IMR-90 (cell line): Measurements from ENCODE around the gene CDHR2. TPM values are rescaled to one million over a fixed set of nuclear protein-coding genes. Genes with fewer than 3 reads are reported as not detected.

Experiments used
- ATAC-seq: fragments of 200-7000 bp; cut with Tn5 transposase; 2 replicates; pipeline ENCODE4 v1.9.1; 2020; ENCODE audit warnings: low read depth, mild to moderate bottlenecking, moderate library complexity
- BruUV-seq: library from RNA; stranded (reverse); fragments of 400-500 nt; replicated peaks from 2 replicates; lab custom pipeline; 2021; lab: Mats Ljungman, UMichigan
- CTCF ChIA-PET: fragments of 300-600 bp; formaldehyde crosslinking; extraction: SDS; loops from one replicate; lab custom pipeline; 2021; ENCODE audit warnings: antibody characterized with exemption; lab: Yijun Ruan, JAX
- POLR2A ChIA-PET: fragments of 300-600 bp; sonication (Branson Sonifier 250); formaldehyde crosslinking; loops from one replicate; lab custom pipeline; 2022; ENCODE audit warnings: antibody characterized with exemption; ENCODE audit not compliant: unreplicated experiment; lab: Charles Lee
- DNase-seq: peaks from one replicate; pipeline ENCODE4 v3.0.0; 2013
- H2AFZ ChIP-seq: replicated peaks from 2 replicates; pipeline ENCODE3; 2013; ENCODE audit warnings: low read length, mild to moderate bottlenecking; ENCODE audit not compliant: poor library complexity
- H2AK5ac ChIP-seq: 2 replicates; pipeline ENCODE4 v1.6.1; 2013; ENCODE audit warnings: low read depth, low read length, inconsistent platforms
- H2AK9ac ChIP-seq: replicated peaks from 2 replicates; pipeline ENCODE3; 2013; ENCODE audit warnings: mild to moderate bottlenecking, low read depth, low read length, moderate library complexity; ENCODE audit not compliant: poor library complexity
- H2BK120ac ChIP-seq: 2 replicates; pipeline ENCODE4 v1.6.1; 2013; ENCODE audit warnings: low read depth, low read length, inconsistent platforms
- H2BK15ac ChIP-seq: 3 replicates; pipeline ENCODE4 v1.6.1; 2013; ENCODE audit warnings: low read depth, low read length, inconsistent platforms
- H2BK20ac ChIP-seq: 2 replicates; pipeline ENCODE4 v1.6.1; 2013; ENCODE audit warnings: low read depth, mild to moderate bottlenecking, inconsistent platforms, low read length, moderate library complexity
- H2BK5ac ChIP-seq: 2 replicates; pipeline ENCODE4 v1.6.1; 2013; ENCODE audit warnings: mild to moderate bottlenecking, low read depth, low read length, inconsistent platforms; ENCODE audit not compliant: poor library complexity, severe bottlenecking
- H3K14ac ChIP-seq: replicated peaks from 2 replicates; pipeline ENCODE4 v1.6.1; 2013; ENCODE audit warnings: low read depth, low read length, inconsistent platforms
- H3K18ac ChIP-seq: 2 replicates; pipeline ENCODE4 v1.6.1; 2013; ENCODE audit warnings: low read depth, low read length, control low read depth
- H3K23ac ChIP-seq: 2 replicates; pipeline ENCODE4 v1.6.1; 2013; ENCODE audit warnings: low read depth, low read length, inconsistent platforms
- H3K27ac ChIP-seq: 2 replicates; pipeline ENCODE4 v1.5.1; 2013; ENCODE audit warnings: mild to moderate bottlenecking, control low read depth, low read length; ENCODE audit not compliant: insufficient read depth
- H3K27me3 ChIP-seq: 2 replicates; pipeline ENCODE4 v1.6.1; 2013; ENCODE audit warnings: low read length; ENCODE audit not compliant: control insufficient read depth, insufficient read depth
- H3K36me3 ChIP-seq: 2 replicates; pipeline ENCODE4 v1.6.1; 2013; ENCODE audit warnings: low read length, mixed read lengths; ENCODE audit not compliant: control insufficient read depth, insufficient read depth
- H3K4ac ChIP-seq: 2 replicates; pipeline ENCODE4 v1.6.1; 2013; ENCODE audit warnings: low read depth, low read length, inconsistent platforms
- H3K4me1 ChIP-seq: 2 replicates; pipeline ENCODE4 v1.6.1; 2013; ENCODE audit warnings: low read length, mixed read lengths; ENCODE audit not compliant: control insufficient read depth, insufficient read depth
- H3K4me2 ChIP-seq: 2 replicates; pipeline ENCODE4 v1.6.1; 2013; ENCODE audit warnings: low read depth, mild to moderate bottlenecking, control low read depth, low read length, moderate library complexity
- H3K4me3 ChIP-seq: 2 replicates; pipeline ENCODE4 v1.5.1; 2013; ENCODE audit warnings: low read depth, mild to moderate bottlenecking, control low read depth, low read length, moderate library complexity; ENCODE audit not compliant: insufficient read depth
- H3K56ac ChIP-seq: 2 replicates; pipeline ENCODE4 v1.6.1; 2013; ENCODE audit warnings: low read length, inconsistent platforms; ENCODE audit not compliant: insufficient read depth; ENCODE audit errors: extremely low read depth
- H3K79me1 ChIP-seq, 2 experiments: 2 replicates each; pipeline ENCODE4 v1.6.1; 2013; ENCODE audit warnings: low read length in 2 of 2, inconsistent platforms in 1 of 2, low read depth in 1 of 2
- H3K9ac ChIP-seq: 2 replicates; pipeline ENCODE4 v1.6.1; 2013; ENCODE audit warnings: low read depth, low read length, control low read depth
- H3K9me1 ChIP-seq: 2 replicates; pipeline ENCODE4 v1.6.1; 2013; ENCODE audit warnings: low read length, inconsistent platforms; ENCODE audit not compliant: insufficient read depth
- H3K9me3 ChIP-seq: 2 replicates; pipeline ENCODE4 v1.6.1; 2013; ENCODE audit warnings: low read length; ENCODE audit not compliant: control insufficient read depth, insufficient read depth
- H4K20me1 ChIP-seq: 2 replicates; pipeline ENCODE4 v1.6.1; 2013; ENCODE audit warnings: low read length, inconsistent platforms; ENCODE audit not compliant: insufficient read depth
- H4K5ac ChIP-seq: 2 replicates; pipeline ENCODE4 v1.6.1; 2013; ENCODE audit warnings: mild to moderate bottlenecking, low read depth, low read length, control low read depth
- H4K8ac ChIP-seq, 2 experiments: 2 replicates each; pipeline ENCODE4 v1.6.1; 2013; ENCODE audit warnings: low read depth in 2 of 2, low read length in 2 of 2, control low read depth in 1 of 2, inconsistent platforms in 1 of 2
- H4K91ac ChIP-seq: 2 replicates; pipeline ENCODE4 v1.6.1; 2013; ENCODE audit warnings: low read depth, low read length, inconsistent platforms; ENCODE audit not compliant: insufficient read depth
- MAFK ChIP-seq: IDR thresholded peaks from 2 replicates; pipeline ENCODE4 v1.6.1; 2012; ENCODE audit warnings: low read depth, low read length, improper control_type of control experiment
- NFE2L2 ChIP-seq: fragments of 150-350 bp; IDR thresholded peaks from 2 replicates; pipeline ENCODE4 v1.6.1; 2016; ENCODE audit warnings: low read depth, mild to moderate bottlenecking, low read length
- POLR2A ChIP-seq: IDR thresholded peaks from 2 replicates; pipeline ENCODE4 v1.6.1; 2012; ENCODE audit warnings: mild to moderate bottlenecking, low read depth, low read length
- RAD21 ChIP-seq: IDR thresholded peaks from 2 replicates; pipeline ENCODE4 v1.6.1; 2012; ENCODE audit warnings: low read length, improper control_type of control experiment
- RCOR1 ChIP-seq: IDR thresholded peaks from 2 replicates; pipeline ENCODE4 v1.6.1; 2012; ENCODE audit warnings: mild to moderate bottlenecking, low read length, improper control_type of control experiment; ENCODE audit not compliant: insufficient replicate concordance
- WGBS, 2 experiments: methylation state at CpG; one replicate each; pipeline versions ENCODE4 v1.1.5 to v1.1.7; 2013; ENCODE audit warnings: missing lambda C conversion rate in 2 of 2; ENCODE audit not compliant: insufficient read length in 1 of 2; ENCODE audit errors: extremely low coverage in 2 of 2; 5-methylcytosine and 5-hydroxymethylcytosine counted together
- dilution Hi-C: fragments of 300-500 bp; cut with HindIII; formaldehyde crosslinking; loops from one replicate; pipeline ENCODE4 v1.14.3; 2018; ENCODE audit warnings: low sequenced_read_pairs; ENCODE audit not compliant: unreplicated experiment
- in situ Hi-C: fragments of 300-500 bp; cut with MboI; formaldehyde crosslinking; loops from 3 replicates; pipeline ENCODE4 v1.14.3; 2019; ENCODE audit warnings: low sequenced_read_pairs, inconsistent platforms, mixed read lengths
- intact Hi-C: fragments of 100-400 bp; cut with micrococcal nuclease; formaldehyde crosslinking; loops from 2 replicates; pipeline ENCODE4 v1.10.0; 2022
- polyA plus RNA-seq, 3 experiments: library from polyadenylated mRNA; depleted of rRNA; stranded (reverse); fragments of >200 nt; gene quantifications; 2 replicates each; pipeline ENCODE4 v1.2.3, GENCODE V29; 2012; ENCODE audit warnings: low replicate concordance in 1 of 3
- total RNA-seq: library from RNA; depleted of rRNA; stranded (reverse); fragments of >200 nt; gene quantifications from 2 replicates; pipeline ENCODE4 v1.2.3, GENCODE V29; 2012
- TF ChIP-seq, protein P1 (sequence below): conservative IDR thresholded peaks from 2 replicates; pipeline ENCODE4 v1.5.1; 2012; ENCODE audit warnings: mild to moderate bottlenecking, low read depth, low read length, improper control_type of control experiment
- TF ChIP-seq, protein P2 (sequence below): fragments of 150-350 bp; IDR thresholded peaks from 2 replicates; pipeline ENCODE4 v1.6.1; 2016; ENCODE audit warnings: low read depth, mild to moderate bottlenecking, low read length, moderate library complexity, borderline replicate concordance

The CDHR2 gene
- total and polyA plus RNA-seq, 2 of the 4 experiments (the other 2 are of a cell fraction): not detected

DNA sequence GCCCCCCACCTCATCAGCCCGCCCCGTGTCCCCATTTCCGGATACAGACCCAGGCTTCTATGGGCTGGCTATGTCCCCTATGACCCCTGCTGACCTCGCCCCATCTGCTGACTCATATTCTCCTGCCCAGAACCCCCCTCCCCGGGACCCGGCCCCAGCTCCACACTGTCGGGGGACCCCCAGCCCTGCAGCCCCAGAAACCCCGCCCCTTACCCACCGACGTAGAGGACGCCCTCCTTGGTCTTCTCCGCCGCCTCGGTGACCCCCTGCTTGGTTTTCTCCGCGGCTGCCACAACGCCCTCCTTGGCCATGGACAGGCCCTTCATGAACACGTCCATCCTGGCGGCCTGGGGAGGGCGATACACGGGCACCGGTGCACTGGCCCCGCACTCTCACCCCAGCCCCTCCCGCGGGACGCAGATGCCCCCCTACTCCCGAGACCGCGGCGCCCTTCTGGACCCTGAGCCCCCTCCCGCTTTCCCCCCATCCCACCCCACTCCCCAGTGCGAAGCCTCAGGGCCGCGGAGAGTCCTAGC, 80.2 kb downstream of the CDHR2 start:
- peaks cover 74% of the 10 kb centered on the region for H3K27me3 ChIP-seq
- CTCF ChIA-PET: no interaction called here
- H4K5ac ChIP-seq: no peak overlapping the region
- ATAC-seq (no peak), DNase-seq (no peak)
- H3K18ac ChIP-seq: no peak overlapping the region
- no peak for TF ChIP-seq POLR2A
- TF ChIP-seq, protein P1, sequence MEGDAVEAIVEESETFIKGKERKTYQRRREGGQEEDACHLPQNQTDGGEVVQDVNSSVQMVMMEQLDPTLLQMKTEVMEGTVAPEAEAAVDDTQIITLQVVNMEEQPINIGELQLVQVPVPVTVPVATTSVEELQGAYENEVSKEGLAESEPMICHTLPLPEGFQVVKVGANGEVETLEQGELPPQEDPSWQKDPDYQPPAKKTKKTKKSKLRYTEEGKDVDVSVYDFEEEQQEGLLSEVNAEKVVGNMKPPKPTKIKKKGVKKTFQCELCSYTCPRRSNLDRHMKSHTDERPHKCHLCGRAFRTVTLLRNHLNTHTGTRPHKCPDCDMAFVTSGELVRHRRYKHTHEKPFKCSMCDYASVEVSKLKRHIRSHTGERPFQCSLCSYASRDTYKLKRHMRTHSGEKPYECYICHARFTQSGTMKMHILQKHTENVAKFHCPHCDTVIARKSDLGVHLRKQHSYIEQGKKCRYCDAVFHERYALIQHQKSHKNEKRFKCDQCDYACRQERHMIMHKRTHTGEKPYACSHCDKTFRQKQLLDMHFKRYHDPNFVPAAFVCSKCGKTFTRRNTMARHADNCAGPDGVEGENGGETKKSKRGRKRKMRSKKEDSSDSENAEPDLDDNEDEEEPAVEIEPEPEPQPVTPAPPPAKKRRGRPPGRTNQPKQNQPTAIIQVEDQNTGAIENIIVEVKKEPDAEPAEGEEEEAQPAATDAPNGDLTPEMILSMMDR: no peak
- TF ChIP-seq, protein P2, sequence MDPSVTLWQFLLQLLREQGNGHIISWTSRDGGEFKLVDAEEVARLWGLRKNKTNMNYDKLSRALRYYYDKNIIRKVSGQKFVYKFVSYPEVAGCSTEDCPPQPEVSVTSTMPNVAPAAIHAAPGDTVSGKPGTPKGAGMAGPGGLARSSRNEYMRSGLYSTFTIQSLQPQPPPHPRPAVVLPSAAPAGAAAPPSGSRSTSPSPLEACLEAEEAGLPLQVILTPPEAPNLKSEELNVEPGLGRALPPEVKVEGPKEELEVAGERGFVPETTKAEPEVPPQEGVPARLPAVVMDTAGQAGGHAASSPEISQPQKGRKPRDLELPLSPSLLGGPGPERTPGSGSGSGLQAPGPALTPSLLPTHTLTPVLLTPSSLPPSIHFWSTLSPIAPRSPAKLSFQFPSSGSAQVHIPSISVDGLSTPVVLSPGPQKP: no peak
- TF ChIP-seq RAD21: no peak
- TF ChIP-seq MAFK: no peak
- no peak for TF ChIP-seq NFE2L2
- no peak for TF ChIP-seq RCOR1
- no peak overlapping the region for H2AK5ac ChIP-seq
- H2AK9ac ChIP-seq: no peak overlapping the region
- no peak overlapping the region for H3K23ac ChIP-seq
- H4K91ac ChIP-seq: no peak overlapping the region
- H3K27ac ChIP-seq: no peak overlapping the region
- peaks cover 3% of the 10 kb centered on the region; the same call in 1 of the 2 replicates for H3K9me1 ChIP-seq
- H3K4me3 ChIP-seq: no peak overlapping the region
- POLR2A ChIA-PET: no interaction called here
- H2BK120ac ChIP-seq: no peak overlapping the region
- in situ Hi-C loops (loop anchor here (10.0 kb wide), 1 partner anchor 55 kb away; no protein-coding TSS in a partner anchor), intact Hi-C loops (no loop called here), dilution Hi-C loops (no loop called here)
- H4K8ac ChIP-seq: no peak overlapping the region
- H3K4ac ChIP-seq: no peak overlapping the region
- H3K9me3 ChIP-seq: no peaks in the 10 kb centered on the region
- BruUV-seq: no TSS peak
- H3K14ac ChIP-seq: no peak overlapping the region
- H3K4me2 ChIP-seq: peak overlapping the region; percentile 87; the same call in 1 of the 2 replicates
- H3K4me1 ChIP-seq: peaks cover 2% of the 10 kb centered on the region; the same call in 1 of the 2 replicates
- H2BK5ac ChIP-seq: no peak overlapping the region
- no peaks in the 10 kb centered on the region for H3K79me1 ChIP-seq
- H2BK15ac ChIP-seq: no peak overlapping the region
- H4K20me1 ChIP-seq: no peaks in the 10 kb centered on the region; the same call in 1 of the 2 replicates
- no peaks in the 10 kb centered on the region for H3K36me3 ChIP-seq
- H3K9ac ChIP-seq: no peak overlapping the region
- WGBS, 2 experiments: 5% methylated on average over 11 of the region's 34 CpGs; no CpG with 5 or more reads in 1 of the 2 experiments
- no peak overlapping the region for H2BK20ac ChIP-seq
- no peak overlapping the region for H3K56ac ChIP-seq
- H2AFZ ChIP-seq: no peak overlapping the region
